H9 (cell line): ENCODE results near the gene NAA10. TPM values are rescaled to one million over a fixed set of nuclear protein-coding genes. Genes with fewer than 3 reads are reported as not detected.

Experiments used
- DNase-seq: peaks from one replicate; pipeline ENCODE4 v3.0.0-alpha.2; 2017
- H2AFZ ChIP-seq: one replicate; pipeline ENCODE4 v1.6.1; 2013; ENCODE audit warnings: mild to moderate bottlenecking, low read length, control low read depth, moderate library complexity
- H2AK5ac ChIP-seq: 2 replicates; pipeline ENCODE4 v1.6.1; 2013; ENCODE audit warnings: low read length, control low read depth, mixed read lengths; ENCODE audit not compliant: insufficient read length
- H2BK120ac ChIP-seq: one replicate; pipeline ENCODE4 v1.6.1; 2013; ENCODE audit warnings: low read depth, mild to moderate bottlenecking, low read length, control low read depth, inconsistent platforms; ENCODE audit not compliant: poor library complexity, severe bottlenecking
- H2BK12ac ChIP-seq: 2 replicates; pipeline ENCODE4 v1.6.1; 2013; ENCODE audit warnings: low read length, control low read depth, mixed read lengths, low read depth; ENCODE audit not compliant: insufficient read length
- H2BK15ac ChIP-seq: 2 replicates; pipeline ENCODE4 v1.6.1; 2013; ENCODE audit warnings: low read depth, low read length, control low read depth
- H2BK20ac ChIP-seq: one replicate; pipeline ENCODE4 v1.6.1; 2013; ENCODE audit warnings: low read depth, mild to moderate bottlenecking, low read length, control low read depth, inconsistent platforms; ENCODE audit not compliant: poor library complexity, severe bottlenecking
- H2BK5ac ChIP-seq: 2 replicates; pipeline ENCODE4 v1.6.1; 2013; ENCODE audit warnings: low read length, control low read depth, mixed read lengths; ENCODE audit not compliant: insufficient read length
- H3K14ac ChIP-seq: 2 replicates; pipeline ENCODE4 v1.6.1; 2013; ENCODE audit warnings: low read length, control low read depth; ENCODE audit not compliant: insufficient read depth
- H3K18ac ChIP-seq: 2 replicates; pipeline ENCODE4 v1.6.1; 2013; ENCODE audit warnings: low read depth, mild to moderate bottlenecking, mixed read lengths, low read length, control low read depth; ENCODE audit not compliant: insufficient read length
- H3K23ac ChIP-seq: 2 replicates; pipeline ENCODE4 v1.6.1; 2013; ENCODE audit warnings: low read length, control low read depth, mixed read lengths, low read depth; ENCODE audit not compliant: insufficient read length
- H3K23me2 ChIP-seq: 2 replicates; pipeline ENCODE4 v1.6.1; 2013; ENCODE audit warnings: low read depth, mild to moderate bottlenecking, mixed read lengths, low read length, control low read depth; ENCODE audit not compliant: insufficient read length, poor library complexity, severe bottlenecking
- H3K27ac ChIP-seq: 2 replicates; pipeline ENCODE4 v1.5.1; 2013; ENCODE audit warnings: low read length, control low read depth, mixed read lengths, low read depth; ENCODE audit not compliant: insufficient read length
- H3K27me3 ChIP-seq: 2 replicates; pipeline ENCODE4 v1.6.1; 2013; ENCODE audit warnings: low read length, control low read depth, inconsistent platforms; ENCODE audit not compliant: insufficient read depth
- H3K4ac ChIP-seq: 2 replicates; pipeline ENCODE4 v1.6.1; 2013; ENCODE audit warnings: low read depth, mild to moderate bottlenecking, control low read depth, inconsistent platforms, low read length, moderate library complexity
- H3K4me1 ChIP-seq: 2 replicates; pipeline ENCODE4 v1.6.1; 2013; ENCODE audit warnings: low read length, control low read depth, inconsistent platforms; ENCODE audit not compliant: insufficient read depth
- H3K4me2 ChIP-seq: 2 replicates; pipeline ENCODE4 v1.6.1; 2013; ENCODE audit warnings: low read length, control low read depth, mixed read lengths; ENCODE audit not compliant: insufficient read length, insufficient read depth
- H3K56ac ChIP-seq: 2 replicates; pipeline ENCODE4 v1.6.1; 2013; ENCODE audit warnings: low read depth, mild to moderate bottlenecking, mixed read lengths, low read length, control low read depth; ENCODE audit not compliant: insufficient read length
- H3K79me1 ChIP-seq: 2 replicates; pipeline ENCODE4 v1.6.1; 2013; ENCODE audit warnings: low read depth, mild to moderate bottlenecking, moderate library complexity, low read length, control low read depth, inconsistent platforms; ENCODE audit not compliant: insufficient read depth, poor library complexity, severe bottlenecking
- H3K79me2 ChIP-seq: 2 replicates; pipeline ENCODE4 v1.6.1; 2013; ENCODE audit warnings: low read length, control low read depth, inconsistent platforms; ENCODE audit not compliant: insufficient read depth
- H3K9ac ChIP-seq: 2 replicates; pipeline ENCODE4 v1.6.1; 2013; ENCODE audit warnings: low read length, control low read depth, mixed read lengths; ENCODE audit not compliant: insufficient read length; ENCODE audit errors: extremely low read depth
- H3K9me3 ChIP-seq: one replicate; pipeline ENCODE4 v1.6.1; 2013; ENCODE audit warnings: low read depth, low read length, inconsistent platforms; ENCODE audit not compliant: control insufficient read depth
- H3T11ph ChIP-seq: one replicate; pipeline ENCODE4 v1.6.1; 2013; ENCODE audit warnings: mild to moderate bottlenecking, low read length, control low read depth, inconsistent platforms
- H4K20me1 ChIP-seq: one replicate; pipeline ENCODE4 v1.6.1; 2013; ENCODE audit not compliant: control insufficient read depth, insufficient read length, insufficient read depth
- H4K5ac ChIP-seq: 2 replicates; pipeline ENCODE4 v1.6.1; 2013; ENCODE audit warnings: low read depth, mild to moderate bottlenecking, mixed read lengths, low read length, control low read depth; ENCODE audit not compliant: insufficient read length
- H4K8ac ChIP-seq: replicated peaks from 2 replicates; pipeline ENCODE4 v1.6.1; 2013; ENCODE audit warnings: low read length, control low read depth, mixed read lengths, low read depth; ENCODE audit not compliant: insufficient read length
- H4K91ac ChIP-seq: 2 replicates; pipeline ENCODE4 v1.6.1; 2013; ENCODE audit warnings: low read depth, mild to moderate bottlenecking, moderate library complexity, mixed read lengths, low read length, control low read depth; ENCODE audit not compliant: insufficient read length
- H3K27ac Mint-ChIP-seq, 3 experiments: 2 replicates in 2 of 3; 3 replicates in 1 of 3; pipeline ENCODE4 v1.8.0; 2020 to 2021; ENCODE audit warnings: mixed read lengths in 3 of 3, mild to moderate bottlenecking in 1 of 3, moderate library complexity in 1 of 3
- H3K27me3 Mint-ChIP-seq: 2 replicates; pipeline ENCODE4 v1.8.0; 2021; ENCODE audit warnings: low read depth, mild to moderate bottlenecking, moderate library complexity, mixed read lengths
- H3K36me3 Mint-ChIP-seq, 3 experiments: 2 replicates in 2 of 3; 3 replicates in 1 of 3; pipeline ENCODE4 v1.8.0; 2020 to 2021; ENCODE audit warnings: low read depth in 3 of 3, mixed read lengths in 3 of 3; ENCODE audit not compliant: insufficient read depth in 1 of 3
- H3K4me1 Mint-ChIP-seq, 2 experiments: 2 replicates each; pipeline ENCODE4 v1.8.0; 2020; ENCODE audit warnings: mixed read lengths in 2 of 2
- H3K4me3 Mint-ChIP-seq, 2 experiments: 2 replicates in 1 of 2; 3 replicates in 1 of 2; pipeline ENCODE4 v1.8.0; 2020 to 2021; ENCODE audit warnings: mild to moderate bottlenecking in 2 of 2, mixed read lengths in 2 of 2, moderate library complexity in 1 of 2
- H3K9me3 Mint-ChIP-seq, 2 experiments: 2 replicates in 1 of 2; 3 replicates in 1 of 2; pipeline ENCODE4 v1.8.0; 2020; ENCODE audit warnings: mild to moderate bottlenecking in 2 of 2, mixed read lengths in 2 of 2, moderate library complexity in 1 of 2
- WGBS: extraction: QIAGEN DNeasy Blood & Tissue Kit; methylation state at CpG from one replicate; pipeline ENCODE4 v1.1.7; 2013; ENCODE audit warnings: missing lambda C conversion rate, low lambda C conversion rate, mixed read lengths; ENCODE audit not compliant: insufficient read length; ENCODE audit errors: extremely low coverage; 5-methylcytosine and 5-hydroxymethylcytosine counted together
- total RNA-seq: library from RNA; stranded (reverse); gene quantifications from 2 replicates; pipeline ENCODE4 v1.2.1, GENCODE V29; 2021
- TF ChIP-seq, protein P1 (sequence below): fragments of 200-600 bp; sonication (generic); conservative IDR thresholded peaks from 3 replicates; pipeline ENCODE4 v1.8.0; 2021; ENCODE audit warnings: antibody characterized with exemption, mild to moderate bottlenecking

NAA10 gene
- total RNA-seq, 1 experiment from 2014 or later, result 101 TPM

DNA sequence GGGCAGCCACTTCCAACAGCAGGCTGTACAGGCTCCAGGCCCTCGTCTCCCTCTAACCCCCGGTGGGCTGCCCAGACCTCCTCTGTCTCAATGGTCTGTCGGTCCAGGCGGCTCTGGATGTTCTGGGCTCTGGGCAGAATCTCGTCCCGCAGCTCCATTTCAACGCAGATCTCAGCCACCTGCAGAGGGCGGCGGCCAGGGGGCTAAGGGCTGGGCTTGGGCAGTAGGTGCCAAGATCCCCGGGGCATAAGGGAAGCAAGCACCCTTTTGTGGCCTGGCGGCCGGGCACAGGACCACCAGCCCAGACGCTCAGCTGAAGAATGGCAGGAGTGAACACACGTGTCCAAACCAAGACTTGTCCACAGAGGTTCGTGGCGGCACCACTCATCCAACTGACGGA lies 21.1 kb downstream of the NAA10 start:
- no peak overlapping the region for H3K56ac ChIP-seq
- no peak overlapping the region for H3K18ac ChIP-seq
- no peak overlapping the region for H4K91ac ChIP-seq
- TF ChIP-seq, protein P1, sequence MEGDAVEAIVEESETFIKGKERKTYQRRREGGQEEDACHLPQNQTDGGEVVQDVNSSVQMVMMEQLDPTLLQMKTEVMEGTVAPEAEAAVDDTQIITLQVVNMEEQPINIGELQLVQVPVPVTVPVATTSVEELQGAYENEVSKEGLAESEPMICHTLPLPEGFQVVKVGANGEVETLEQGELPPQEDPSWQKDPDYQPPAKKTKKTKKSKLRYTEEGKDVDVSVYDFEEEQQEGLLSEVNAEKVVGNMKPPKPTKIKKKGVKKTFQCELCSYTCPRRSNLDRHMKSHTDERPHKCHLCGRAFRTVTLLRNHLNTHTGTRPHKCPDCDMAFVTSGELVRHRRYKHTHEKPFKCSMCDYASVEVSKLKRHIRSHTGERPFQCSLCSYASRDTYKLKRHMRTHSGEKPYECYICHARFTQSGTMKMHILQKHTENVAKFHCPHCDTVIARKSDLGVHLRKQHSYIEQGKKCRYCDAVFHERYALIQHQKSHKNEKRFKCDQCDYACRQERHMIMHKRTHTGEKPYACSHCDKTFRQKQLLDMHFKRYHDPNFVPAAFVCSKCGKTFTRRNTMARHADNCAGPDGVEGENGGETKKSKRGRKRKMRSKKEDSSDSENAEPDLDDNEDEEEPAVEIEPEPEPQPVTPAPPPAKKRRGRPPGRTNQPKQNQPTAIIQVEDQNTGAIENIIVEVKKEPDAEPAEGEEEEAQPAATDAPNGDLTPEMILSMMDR, result no peak
- H3K27me3 ChIP-seq, result no peaks in the 10 kb centered on the region
- no peak overlapping the region for H3K27ac ChIP-seq
- H4K20me1 ChIP-seq, result no peaks in the 10 kb centered on the region
- no peaks in the 10 kb centered on the region for H3K23me2 ChIP-seq
- H3K36me3 Mint-ChIP-seq, result peaks cover 11 to 48% (median 29%) of the 10 kb centered on the region in 3 experiments
- no peak overlapping the region for H3K14ac ChIP-seq
- no peaks in the 10 kb centered on the region for H3K4me1 ChIP-seq
- no peak overlapping the region for H3K9ac ChIP-seq
- H2BK12ac ChIP-seq, result no peak overlapping the region
- no peak overlapping the region for H2AFZ ChIP-seq
- H2BK5ac ChIP-seq, result no peak overlapping the region
- no peaks in the 10 kb centered on the region for H3K27me3 Mint-ChIP-seq
- peaks cover 59 to 68% of the 10 kb centered on the region in 2 experiments for H3K9me3 Mint-ChIP-seq
- no peak overlapping the region for H2BK20ac ChIP-seq
- no peak overlapping the region for H3K23ac ChIP-seq
- H2AK5ac ChIP-seq, result no peak overlapping the region
- H3K79me2 ChIP-seq, result no peaks in the 10 kb centered on the region
- H3K4me2 ChIP-seq, result no peak overlapping the region
- no peak overlapping the region for H3K4me3 Mint-ChIP-seq
- H3T11ph ChIP-seq, result no peak overlapping the region
- H3K9me3 ChIP-seq, result peaks cover 20% of the 10 kb centered on the region
- H2BK120ac ChIP-seq, result no peak overlapping the region
- no peak overlapping the region for H3K27ac Mint-ChIP-seq
- H3K79me1 ChIP-seq, result no peaks in the 10 kb centered on the region
- H3K4ac ChIP-seq, result no peak overlapping the region
- H3K4me1 Mint-ChIP-seq, result 0 out of 4 replicates have a peak, but pooled peaks cover 0 to 3% of the 10 kb centered on the region in 2 experiments
- no peak for DNase-seq
- no peak overlapping the region for H4K5ac ChIP-seq
- H4K8ac ChIP-seq, result no peak overlapping the region
- no CpG with 5 or more reads among the region's 17 CpGs for WGBS
- no peak overlapping the region for H2BK15ac ChIP-seq
